GM19035 (cell line): ENCODE results near the gene MXRA5.
"Not testable (repeated sequence)": the region's sequence is repeated elsewhere in the genome, so short reads cannot be mapped to it uniquely, and the experiment has no call there.

Source experiments
- ATAC-seq: cut with Tn5 transposase; IDR thresholded peaks from one replicate; pipeline ENCODE4 v1.9.1; 2021; ENCODE audit not compliant: unreplicated experiment

The MXRA5 gene, protein sequence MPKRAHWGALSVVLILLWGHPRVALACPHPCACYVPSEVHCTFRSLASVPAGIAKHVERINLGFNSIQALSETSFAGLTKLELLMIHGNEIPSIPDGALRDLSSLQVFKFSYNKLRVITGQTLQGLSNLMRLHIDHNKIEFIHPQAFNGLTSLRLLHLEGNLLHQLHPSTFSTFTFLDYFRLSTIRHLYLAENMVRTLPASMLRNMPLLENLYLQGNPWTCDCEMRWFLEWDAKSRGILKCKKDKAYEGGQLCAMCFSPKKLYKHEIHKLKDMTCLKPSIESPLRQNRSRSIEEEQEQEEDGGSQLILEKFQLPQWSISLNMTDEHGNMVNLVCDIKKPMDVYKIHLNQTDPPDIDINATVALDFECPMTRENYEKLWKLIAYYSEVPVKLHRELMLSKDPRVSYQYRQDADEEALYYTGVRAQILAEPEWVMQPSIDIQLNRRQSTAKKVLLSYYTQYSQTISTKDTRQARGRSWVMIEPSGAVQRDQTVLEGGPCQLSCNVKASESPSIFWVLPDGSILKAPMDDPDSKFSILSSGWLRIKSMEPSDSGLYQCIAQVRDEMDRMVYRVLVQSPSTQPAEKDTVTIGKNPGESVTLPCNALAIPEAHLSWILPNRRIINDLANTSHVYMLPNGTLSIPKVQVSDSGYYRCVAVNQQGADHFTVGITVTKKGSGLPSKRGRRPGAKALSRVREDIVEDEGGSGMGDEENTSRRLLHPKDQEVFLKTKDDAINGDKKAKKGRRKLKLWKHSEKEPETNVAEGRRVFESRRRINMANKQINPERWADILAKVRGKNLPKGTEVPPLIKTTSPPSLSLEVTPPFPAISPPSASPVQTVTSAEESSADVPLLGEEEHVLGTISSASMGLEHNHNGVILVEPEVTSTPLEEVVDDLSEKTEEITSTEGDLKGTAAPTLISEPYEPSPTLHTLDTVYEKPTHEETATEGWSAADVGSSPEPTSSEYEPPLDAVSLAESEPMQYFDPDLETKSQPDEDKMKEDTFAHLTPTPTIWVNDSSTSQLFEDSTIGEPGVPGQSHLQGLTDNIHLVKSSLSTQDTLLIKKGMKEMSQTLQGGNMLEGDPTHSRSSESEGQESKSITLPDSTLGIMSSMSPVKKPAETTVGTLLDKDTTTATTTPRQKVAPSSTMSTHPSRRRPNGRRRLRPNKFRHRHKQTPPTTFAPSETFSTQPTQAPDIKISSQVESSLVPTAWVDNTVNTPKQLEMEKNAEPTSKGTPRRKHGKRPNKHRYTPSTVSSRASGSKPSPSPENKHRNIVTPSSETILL (N-terminal part only)

DNA sequence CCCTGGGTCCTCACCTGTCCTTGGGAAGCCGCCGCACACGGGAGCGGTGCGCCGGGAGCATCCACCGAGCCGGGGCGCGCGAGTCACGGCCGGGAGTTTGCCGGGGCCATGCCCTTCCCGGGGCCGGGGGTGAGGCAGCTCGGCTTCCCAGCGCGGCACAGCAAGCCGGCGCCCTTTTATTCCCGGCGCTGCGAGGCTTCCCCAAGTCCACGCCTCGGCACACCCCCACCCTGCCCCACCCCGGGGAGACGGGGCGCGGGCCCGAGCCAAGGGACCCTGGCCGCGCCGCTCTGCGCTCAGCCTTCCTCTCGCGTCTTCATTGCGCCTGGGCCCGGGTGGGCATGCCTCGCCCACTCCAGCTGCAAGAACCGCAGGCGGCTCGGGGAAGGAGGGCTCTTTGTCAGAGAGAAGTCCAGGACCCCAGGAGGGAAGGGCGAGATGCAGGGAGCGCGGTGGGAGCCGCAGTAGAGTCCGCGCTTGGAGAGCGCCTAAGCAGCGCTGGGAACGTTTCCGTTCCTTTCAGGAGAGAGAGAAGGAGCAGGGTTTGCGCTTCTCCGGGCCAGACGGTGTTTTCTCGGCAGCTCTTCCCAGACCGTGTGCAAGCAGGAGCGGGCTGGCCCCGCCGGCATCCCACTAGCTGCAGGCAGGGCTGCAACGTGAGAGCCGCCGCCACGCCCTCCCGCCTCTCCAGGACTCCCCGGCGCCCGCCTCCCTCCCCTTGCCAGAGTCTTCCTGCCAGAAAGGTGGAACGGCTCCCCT, at the start of gene MXRA5:
Gene MXRA5 (minus strand): TSS at position 152 of the 759 bp plus-strand sequence. CDS start 2,819 bp downstream, outside the sequence.
- no peak for ATAC-seq

DNA sequence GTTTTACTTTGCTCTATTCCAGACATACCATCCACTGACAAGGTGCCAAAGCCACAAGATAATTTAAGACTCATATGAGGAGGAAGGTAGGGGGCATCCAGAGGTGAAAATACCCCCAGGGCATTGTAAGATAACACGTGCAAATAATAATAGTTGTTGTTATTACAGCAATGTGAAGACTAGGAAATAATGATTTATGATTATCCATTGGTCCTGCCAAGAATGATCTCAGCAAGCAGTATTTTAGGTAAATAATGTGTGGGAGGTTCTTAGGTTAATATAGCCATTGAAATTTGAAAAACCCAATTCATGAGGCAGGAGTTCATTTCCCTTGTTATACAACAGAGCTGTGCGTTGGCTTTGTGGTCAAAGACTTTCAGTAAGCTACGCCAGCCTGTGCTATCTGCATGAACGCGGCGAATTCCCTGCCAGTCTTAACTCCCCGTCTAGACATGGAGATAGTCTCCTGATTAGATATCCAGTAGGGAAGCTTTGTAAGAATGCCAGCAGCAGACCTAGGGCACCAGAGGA, 47.2 kb upstream of the MXRA5 start:
- no peak for ATAC-seq

DNA sequence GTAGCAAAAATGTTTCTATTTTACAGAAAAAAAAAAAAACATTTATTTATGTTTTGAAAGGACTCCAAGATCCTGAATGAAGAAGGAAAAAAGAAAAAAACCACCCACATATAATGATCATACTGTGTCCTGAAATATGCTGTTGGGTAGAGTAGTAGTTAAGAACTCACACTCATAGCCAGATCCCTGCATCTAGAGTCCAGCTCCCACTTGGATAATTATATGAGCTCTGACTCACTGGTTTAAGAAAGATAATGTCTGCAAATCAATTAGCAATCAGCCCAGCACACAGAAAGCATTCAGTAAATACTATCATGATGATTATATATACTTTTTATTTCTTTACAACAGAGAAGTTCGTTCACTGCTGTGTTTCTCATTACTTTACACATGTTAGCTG, 46.7 kb upstream of the MXRA5 start:
- no peak for ATAC-seq

DNA sequence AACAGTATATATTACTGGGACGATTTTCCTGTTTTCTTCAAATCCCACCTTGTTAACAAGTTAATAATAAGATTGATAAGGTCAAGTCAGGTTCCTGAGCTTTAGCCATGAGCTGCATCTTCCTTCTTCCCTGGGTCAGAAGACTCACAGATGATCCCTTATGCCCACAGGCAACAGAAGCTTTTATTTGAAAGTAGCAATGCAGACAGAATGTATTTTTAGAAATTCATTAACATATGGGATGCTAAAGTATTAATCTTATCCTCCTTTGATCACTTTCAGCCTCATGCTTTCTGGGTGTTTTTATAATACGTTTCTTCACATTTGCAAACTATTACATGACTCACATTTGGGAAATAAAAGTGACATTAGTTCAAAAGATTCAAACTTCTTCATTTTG, 42.0 kb upstream of the MXRA5 start:
- no peak for ATAC-seq

DNA sequence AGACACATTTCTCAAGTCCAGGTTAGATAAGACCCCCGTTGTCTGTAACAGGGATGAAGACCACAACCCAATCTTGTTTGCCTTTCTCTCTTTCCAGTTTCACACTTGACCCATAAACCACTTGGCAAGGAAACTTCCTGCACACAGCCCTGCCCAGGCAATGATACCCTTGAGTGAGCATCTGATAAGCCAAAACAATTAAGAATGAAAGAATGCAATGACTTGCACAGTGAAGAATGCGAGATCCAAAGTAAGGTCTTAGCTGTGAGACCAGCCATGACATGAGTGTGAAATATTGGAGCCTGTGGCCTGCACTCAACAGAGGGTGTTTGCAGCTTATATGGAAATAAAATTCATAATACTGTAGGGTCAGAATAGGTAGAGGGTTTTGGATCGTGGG, 37.9 kb upstream of the MXRA5 start:
- no peak for ATAC-seq

DNA sequence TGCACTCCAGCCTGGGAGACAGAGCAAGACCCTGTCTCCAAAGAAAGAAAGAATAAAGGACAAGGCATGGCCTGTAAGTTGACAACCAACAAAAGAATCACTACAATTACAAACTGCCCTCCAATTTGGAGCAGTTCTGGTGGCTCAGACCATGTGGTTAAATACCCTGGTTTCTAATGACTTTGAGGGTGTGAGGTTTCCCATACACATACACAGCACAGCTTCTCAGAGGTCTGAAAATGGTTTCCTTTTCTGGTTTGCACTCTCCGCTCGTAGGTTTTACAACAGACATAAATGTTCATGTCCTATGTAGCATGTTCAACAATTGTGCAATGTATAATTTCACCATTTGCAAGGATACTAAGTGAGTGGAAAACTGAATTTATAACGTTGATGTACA, 34.2 kb upstream of the MXRA5 start:
- no peak for ATAC-seq

DNA sequence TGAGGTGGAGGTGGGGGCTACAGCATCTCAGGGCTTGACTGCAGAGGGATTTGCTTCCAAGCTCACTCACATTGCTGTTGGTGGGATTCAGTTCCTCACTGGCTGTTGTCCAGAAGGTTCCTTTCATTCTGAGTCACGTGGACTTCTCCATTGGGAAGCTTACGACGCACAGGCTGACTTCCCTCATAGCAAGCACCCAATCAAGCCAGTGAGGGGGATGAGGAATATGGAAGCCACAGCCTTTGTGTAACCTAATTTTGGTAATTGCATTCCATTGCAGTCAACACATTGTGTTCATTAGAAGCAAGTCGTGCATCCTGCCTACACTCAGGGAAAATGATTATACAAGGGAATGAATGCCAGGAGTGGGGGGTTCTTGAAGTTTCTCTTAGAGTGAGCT, 32.7 kb upstream of the MXRA5 start:
- ATAC-seq, result no peak

DNA sequence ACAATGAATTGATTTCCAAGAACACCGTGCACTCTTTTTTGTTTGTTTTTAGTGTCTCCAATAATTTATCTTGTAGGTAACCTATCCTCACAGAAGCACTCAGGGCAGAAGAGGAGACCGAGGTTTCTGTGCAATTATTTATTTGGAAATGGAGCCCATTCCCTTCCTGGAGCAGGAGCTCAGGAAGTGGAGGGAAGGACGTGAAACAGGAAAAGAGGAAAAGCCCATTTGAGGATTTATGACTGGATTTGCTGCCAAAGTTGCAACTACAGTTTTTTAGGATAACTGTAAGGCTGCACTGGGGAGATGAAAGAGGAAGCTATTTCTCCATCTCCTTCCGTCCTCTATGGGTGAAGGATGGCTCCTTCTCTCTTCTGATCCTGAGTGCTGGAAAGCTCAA, 31.7 kb upstream of the MXRA5 start:
- no peak for ATAC-seq

DNA sequence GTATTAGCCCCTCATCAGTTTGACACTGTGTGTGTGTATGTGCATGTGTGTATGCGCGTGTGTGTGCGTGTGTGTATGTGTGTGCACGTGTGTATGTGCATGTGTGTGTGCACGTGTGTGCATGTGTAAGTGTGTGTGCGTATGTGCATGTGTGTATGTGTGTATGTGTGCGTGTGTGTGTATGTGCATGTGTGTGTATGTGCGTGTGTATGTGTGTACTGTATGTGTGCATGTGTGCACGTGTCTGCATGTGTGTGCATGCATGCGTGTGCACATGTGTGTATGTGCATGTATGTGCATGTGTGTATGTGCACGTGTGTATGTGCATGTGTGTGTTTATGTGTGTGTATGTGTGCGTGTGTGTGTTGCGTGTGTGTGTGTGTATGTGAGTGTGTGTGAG, 31.1 kb upstream of the MXRA5 start:
- ATAC-seq, result no peak

DNA sequence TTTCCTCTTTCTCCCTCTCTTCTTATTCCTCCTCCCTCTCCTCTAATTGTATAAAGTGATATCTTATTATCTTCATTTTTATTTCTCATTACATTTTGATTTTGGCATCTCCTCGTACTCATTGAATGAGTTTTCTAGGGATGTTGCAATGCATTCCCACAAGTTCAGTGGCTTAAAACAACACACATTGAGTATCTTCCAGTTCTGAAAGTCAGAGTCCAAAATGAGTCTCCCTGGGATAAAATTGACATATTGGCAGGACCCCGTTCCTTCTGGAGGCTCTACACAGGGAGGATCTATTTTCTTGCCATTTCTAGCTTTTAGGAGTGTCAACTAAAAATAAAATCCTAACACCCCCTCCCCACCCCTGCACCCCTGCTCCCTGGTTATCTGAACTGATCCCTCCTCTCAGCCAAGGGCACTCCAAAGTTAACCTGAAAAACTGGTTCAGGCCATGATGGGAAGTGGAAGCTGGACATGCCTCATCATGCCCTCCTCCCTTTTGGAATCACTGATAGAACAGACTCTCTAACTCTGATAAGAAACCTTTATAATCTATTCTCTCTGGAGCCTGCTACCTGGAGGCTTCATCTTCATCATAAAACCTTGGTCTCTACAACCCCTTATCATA, 29.5 kb upstream of the MXRA5 start:
- ATAC-seq, result not testable (repeated sequence)

DNA sequence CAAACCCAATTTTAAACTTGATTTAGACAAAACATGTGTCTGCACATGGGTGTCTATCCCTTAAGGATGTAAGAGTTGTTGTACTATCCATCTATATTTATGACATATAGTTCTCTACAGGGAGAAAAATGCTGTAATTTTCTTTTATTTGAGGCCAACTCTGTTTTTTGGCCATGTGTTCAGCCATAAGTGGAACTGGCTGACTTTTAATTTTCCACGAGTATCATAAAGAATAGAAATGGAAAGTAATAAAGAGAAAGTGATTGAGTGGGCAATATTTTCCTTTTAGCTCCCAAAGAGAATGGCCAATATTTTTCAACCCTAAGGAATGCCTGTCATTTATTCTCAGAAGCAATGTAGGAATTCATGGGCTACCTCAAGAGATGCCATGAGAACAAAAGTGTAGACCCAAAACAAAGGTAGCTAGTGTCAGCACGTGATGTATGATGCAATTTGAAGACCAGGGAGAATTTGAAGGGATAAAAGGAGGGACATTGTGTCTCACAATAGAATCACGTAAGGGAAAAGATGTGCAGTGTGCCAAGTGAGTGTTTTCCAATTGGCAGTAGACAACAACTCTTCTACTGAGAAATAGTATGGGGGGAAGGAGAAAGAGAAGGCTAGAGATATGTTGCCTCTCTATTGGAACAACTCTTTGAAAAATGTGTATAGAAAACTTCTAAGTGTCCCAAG, 27.8 kb upstream of the MXRA5 start:
- no peak for ATAC-seq

DNA sequence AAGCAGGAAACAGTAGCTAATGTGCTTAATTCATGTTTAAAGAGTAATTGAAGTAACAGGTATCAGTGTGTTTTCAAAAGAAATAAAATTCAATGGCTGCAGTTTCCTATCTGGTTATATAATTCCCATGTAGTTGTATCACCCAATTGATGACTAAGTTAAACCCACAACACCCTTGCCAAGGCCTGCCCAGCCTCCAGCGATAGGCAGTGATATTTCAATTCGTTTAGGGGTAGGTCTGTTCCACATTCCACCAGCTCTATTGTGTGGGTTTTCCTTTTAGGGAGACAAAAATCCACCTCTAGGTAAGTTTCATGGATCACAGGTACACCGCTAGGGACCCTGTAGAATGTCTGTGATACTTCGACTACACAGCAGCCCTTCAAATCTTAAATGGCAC, 24.7 kb upstream of the MXRA5 start:
- no peak for ATAC-seq

DNA sequence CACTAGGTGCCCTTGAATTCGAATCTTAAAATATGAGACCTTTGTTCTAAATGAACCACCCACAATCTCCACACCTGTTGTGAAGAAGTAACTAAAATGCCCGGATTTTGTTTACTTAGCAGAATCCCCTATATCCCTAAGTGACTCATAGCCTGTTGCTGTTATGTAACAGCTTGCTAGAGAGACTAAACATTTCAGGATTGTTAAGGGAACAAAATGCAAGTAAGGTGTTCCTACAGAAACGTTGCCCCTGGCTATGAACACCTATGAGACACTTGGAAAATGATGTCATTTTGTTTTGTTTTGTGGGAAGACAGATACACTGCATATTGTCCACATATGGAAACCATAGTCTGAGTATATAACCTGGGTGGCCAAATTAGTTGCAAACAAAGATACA, 24.2 kb upstream of the MXRA5 start:
- no peak for ATAC-seq

DNA sequence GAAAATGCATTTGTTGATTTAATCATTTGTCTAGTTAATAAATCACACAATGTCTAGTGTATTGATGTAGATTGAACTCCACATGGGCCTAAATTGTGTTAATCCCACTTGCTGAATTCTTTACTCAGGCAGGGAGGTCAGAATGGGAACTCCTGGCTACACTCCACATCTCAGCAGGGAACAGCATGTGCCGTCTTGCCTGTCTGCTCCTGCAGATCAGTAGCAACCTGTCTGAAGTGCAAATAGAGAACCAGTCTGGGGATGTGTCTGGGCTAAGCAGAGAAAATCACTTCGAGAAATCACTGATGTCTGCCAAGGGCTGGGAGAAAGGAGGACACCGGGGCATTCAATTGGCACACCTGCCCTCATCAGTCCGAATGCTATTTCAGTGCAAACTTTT, 16.5 kb upstream of the MXRA5 start:
- no peak for ATAC-seq

DNA sequence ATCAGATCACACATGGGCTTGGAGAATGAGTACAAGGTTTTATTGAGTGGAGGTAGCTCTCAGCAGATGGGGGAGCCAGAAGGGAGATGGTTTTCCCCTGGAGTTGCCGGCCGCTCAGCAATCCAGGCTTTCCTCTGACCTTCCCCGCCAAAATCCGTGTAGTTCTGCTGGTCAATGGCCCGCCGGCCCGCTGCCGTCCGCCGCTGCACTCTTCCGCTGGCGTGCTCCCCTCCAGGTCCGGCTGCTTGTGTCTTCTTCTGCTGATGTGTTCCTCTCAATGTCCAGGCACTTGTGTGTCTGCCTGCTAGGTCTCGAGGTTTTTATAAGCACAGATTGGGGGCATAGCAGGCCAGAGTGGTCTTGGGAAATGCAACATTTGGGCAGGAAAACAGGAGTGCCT, 14.4 kb upstream of the MXRA5 start:
- no peak for ATAC-seq

DNA sequence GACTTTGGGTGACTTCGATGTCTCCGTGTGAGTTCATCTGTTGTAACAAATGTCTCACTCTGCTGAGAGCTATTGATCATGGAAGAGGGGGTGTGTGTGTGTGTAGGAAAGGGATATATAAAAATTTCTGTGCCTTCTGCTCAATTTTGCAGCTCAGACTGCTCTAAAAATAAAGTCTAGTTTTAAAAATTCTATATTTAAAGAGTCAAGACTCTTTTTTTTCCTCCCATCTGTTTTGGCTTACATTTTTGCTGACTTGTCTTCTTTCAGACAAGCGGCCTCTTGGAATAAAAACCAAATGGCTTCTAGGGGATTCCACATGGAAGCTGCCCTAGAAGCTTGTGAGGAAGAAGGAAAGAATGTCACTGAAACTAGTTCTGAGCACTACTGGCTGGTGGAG, 6.3 kb upstream of the MXRA5 start:
- ATAC-seq, result not testable (repeated sequence)

DNA sequence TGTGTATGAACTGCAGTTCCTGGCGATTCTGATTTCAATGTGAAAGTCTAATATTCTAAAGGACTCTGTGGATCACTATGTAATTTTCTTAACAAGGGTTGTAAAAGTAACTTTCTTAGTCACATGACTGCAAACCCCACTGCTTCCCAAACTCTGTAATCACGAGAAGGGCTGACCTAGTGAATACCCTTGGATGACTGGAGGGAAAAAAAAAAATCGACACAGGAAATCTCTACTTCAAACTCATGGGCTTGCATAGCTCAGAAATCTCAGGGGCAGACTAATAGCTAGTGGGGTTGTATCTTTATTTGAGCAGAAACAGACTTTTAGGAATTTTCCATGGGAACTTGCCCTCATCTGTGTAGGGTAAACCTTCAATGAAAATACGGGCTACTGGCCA, 4.8 kb upstream of the MXRA5 start:
- no peak for ATAC-seq

DNA sequence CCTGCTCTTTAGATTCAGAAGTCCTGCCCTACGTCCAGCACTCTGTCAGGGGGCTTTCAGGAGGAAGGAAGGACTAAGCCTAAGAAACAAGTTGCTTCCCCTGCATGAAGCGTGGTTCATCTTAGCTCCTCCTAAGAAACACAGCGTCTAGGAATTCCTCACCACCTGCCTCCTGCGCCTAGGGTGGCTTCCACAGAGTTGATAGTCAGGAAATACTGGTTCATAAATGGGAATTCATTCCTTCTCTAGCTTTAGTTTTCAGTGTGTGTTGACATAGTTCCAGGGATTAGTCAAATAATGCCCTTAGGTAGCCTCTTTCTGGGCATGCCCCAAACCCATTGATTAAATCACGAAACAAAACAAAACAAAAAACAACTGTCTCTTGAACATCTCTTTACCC, 1.7 kb upstream of the MXRA5 start:
- no peak for ATAC-seq
